ENCODE data around the gene ZNF580.

ZNF580 gene

DNA sequence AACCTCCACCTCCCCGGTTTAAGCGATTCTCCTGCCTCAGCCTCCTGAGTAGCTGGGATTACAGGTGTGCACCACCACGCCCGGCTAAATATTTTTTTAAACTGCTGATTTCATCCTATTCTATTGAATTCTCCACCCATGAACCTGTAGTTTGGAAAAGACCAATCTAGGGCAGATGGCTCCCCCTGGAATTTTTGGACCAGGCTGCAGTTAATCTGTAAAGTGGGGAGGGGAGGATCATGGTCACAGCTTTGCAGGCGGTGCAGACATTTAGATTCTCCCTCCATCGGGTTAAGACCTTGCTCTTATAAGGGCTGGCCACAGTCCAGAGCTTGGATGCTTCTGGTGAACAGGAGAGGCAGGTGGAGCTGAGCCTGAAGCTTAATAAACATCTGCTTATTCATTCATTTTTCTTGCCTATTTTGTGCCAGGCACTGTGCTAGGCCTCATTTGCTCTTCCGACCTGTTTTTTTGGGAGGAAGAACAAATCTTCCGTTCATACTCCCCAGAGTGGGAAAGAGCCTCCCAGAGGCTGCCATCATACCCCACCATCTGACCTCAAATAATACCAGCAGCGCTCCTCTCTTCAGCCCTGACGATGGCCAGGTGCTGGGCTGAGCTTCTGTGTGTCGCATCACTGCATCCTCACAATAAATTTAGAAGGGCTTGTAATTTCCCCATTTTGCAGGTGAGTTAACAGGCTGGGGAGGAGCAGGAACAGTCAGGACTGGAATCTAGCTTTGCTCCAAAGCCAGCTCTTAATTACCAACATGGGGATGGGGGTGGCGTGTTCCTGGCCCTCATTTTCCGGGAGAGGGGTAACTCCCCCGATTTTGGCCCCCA, 6.3 kb downstream of the ZNF580 start:
- no peaks in the 10 kb centered on the region for H3K9me3 ChIP-seq (ENCODE audit: control insufficient read depth, low read length)
- H3K27me3 ChIP-seq (ENCODE audit: control insufficient read depth, insufficient read depth, low read length) = no peaks in the 10 kb centered on the region
- H3K36me3 ChIP-seq (ENCODE audit: control insufficient read depth, insufficient read depth, low read length) = no peaks in the 10 kb centered on the region
- peaks cover 37% of the 10 kb centered on the region for H3K4me1 ChIP-seq (ENCODE audit: control insufficient read depth, insufficient read depth, low read length)
- peak overlapping the region; percentile 73 for H3K9ac ChIP-seq (ENCODE audit: low read length)
- peak overlapping the region; percentile 50 for H3K4me3 ChIP-seq (ENCODE audit: low read length)

DNA sequence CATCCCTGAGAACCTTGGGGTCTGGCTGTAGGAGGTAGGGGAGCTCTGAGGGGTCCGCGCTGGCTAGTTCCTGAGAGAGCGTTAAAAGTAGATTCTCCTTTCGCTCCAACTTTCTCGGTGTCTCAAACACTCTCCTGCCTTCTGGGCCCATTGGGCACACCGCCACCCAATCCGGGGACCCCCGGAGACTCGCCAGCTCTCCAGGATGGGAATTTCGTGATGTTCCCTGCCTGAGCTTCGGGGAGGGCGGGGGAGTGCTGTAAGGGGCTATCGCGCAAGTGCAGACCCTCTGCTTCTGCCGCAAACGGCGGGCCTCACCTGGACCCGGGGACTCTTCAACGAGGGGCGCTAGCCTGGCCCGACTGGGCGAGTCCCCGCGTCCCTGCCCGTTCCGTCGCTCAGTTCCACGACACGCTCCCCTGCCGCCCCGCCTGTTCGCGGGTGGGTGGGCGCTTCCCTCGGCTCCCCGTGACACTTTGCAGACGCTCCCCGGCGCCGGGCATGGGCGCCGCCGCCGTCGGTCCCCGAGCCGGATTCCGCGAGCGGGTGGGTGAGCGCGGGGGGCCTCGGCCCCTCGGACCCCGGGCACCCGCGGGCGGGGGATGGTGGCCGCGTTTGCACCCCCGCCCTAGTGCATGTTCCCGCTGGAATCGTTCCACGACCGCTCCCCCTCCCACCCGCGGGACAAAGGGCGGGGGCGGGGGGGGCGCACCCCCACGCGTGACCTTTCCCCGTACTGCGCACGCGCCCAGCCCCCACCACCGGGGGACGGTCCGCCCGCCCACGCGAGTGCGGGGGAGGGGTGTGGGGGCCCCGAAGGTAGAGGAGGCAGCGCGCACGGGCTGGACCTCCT, 7.2 kb downstream of the ZNF580 start, which contains the start of gene CCDC106:
Gene CCDC106, plus strand, starts transcription at position 481 of the 853 bp plus-strand sequence. CDS start 835 bp downstream, outside the sequence.
- Histone ChIP-seq H3K9me3 (ENCODE audit: control insufficient read depth, low read length) (no peaks in the 10 kb centered on the region), H3K4me3 (ENCODE audit: low read length) (peak within 1 kb of the TSS; percentile 50), H3K4me1 (ENCODE audit: control insufficient read depth, insufficient read depth, low read length) (peaks cover 29% of the 10 kb centered on the region), H3K27me3 (ENCODE audit: control insufficient read depth, insufficient read depth, low read length) (no peaks in the 10 kb centered on the region), H3K36me3 (ENCODE audit: control insufficient read depth, insufficient read depth, low read length) (no peaks in the 10 kb centered on the region), H3K9ac (ENCODE audit: low read length) (peak within 1 kb of the TSS; percentile 73)

DNA sequence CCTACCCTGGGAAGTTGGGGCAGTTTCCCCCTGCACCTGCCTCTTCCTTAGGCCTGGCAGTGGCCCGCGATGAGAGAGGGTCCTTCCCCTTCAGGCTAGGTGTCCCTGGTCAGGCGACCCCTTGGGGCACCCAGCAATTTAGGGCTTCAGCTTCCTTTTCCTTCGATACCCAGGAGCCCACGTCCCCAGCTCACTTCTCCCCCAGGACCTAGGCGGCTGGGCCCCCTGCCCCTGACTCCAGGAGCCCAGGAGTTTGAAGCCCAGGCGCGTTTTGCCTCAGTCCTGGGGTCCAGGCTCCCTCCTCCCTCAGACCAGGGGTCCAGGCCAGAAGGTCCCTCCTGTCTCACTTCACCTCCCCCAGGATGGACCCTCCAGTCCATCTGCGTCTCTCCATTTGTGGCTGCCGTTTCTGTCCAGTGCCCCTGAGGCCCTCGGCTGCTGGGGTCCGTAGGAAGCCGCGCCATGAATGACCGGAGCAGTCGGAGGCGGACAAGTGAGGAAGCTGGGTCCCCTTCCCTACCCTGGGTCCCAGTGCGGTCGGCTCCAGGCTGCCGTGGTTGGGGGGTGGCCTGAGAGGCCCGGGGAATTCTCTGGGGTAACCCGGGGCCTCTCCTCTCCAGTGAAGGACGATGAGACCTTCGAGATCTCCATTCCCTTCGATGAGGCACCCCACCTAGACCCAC, 7.9 kb downstream of the ZNF580 start:
- H3K9ac ChIP-seq (ENCODE audit: low read length) = peak overlapping the region; percentile 73
- H3K27me3 ChIP-seq (ENCODE audit: control insufficient read depth, insufficient read depth, low read length) = no peaks in the 10 kb centered on the region
- H3K9me3 ChIP-seq (ENCODE audit: control insufficient read depth, low read length) = no peaks in the 10 kb centered on the region
- peaks cover 26% of the 10 kb centered on the region for H3K4me1 ChIP-seq (ENCODE audit: control insufficient read depth, insufficient read depth, low read length)
- no peaks in the 10 kb centered on the region for H3K36me3 ChIP-seq (ENCODE audit: control insufficient read depth, insufficient read depth, low read length)
- peak overlapping the region; percentile 50 for H3K4me3 ChIP-seq (ENCODE audit: low read length)

DNA sequence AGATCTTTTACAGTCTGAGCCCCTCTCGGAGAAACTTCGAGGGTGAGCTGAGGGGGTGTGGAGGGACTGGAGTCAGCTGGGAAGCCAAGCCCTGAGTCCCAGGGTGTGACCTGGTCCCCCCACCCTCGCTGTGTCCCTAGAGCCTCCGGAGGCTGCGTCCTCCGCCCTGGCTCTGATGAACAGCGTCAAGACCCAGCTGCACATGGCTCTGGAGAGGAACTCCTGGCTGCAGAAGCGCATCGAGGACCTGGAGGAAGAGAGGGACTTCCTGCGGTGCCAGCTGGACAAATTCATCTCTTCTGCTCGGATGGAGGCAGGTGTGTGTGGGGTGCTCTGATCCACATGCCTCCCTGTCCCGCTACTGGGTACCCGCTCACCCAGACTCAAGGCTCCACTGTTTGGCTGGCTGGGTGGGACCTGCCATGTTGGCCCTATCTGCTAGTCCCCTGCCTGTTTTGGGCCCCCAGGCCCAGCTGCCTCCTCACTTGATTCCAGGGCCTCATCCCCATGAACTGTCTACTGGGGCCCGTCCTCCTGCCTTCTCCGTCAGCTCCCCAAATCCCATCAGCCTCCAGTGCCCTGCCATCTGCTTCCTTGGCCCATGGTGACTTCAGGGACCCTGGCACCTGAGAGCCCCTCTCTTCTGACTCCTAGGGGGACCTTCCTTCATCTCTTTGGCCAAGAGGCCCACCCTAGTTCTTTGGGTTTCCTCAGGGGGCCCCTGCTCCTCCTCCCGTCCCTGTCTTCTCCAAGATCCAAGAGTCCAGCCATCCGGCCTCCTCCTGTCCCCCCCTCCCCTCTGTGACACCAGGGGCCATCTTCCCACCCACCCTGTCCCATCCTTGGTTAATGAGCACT, 8.7 kb downstream of the ZNF580 start:
- Histone ChIP-seq H3K9ac (ENCODE audit: low read length) (no peak overlapping the region), H3K27me3 (ENCODE audit: control insufficient read depth, insufficient read depth, low read length) (no peaks in the 10 kb centered on the region), H3K36me3 (ENCODE audit: control insufficient read depth, insufficient read depth, low read length) (no peaks in the 10 kb centered on the region), H3K4me1 (ENCODE audit: control insufficient read depth, insufficient read depth, low read length) (peaks cover 19% of the 10 kb centered on the region), H3K9me3 (ENCODE audit: control insufficient read depth, low read length) (no peaks in the 10 kb centered on the region), H3K4me3 (ENCODE audit: low read length) (no peak overlapping the region)

DNA sequence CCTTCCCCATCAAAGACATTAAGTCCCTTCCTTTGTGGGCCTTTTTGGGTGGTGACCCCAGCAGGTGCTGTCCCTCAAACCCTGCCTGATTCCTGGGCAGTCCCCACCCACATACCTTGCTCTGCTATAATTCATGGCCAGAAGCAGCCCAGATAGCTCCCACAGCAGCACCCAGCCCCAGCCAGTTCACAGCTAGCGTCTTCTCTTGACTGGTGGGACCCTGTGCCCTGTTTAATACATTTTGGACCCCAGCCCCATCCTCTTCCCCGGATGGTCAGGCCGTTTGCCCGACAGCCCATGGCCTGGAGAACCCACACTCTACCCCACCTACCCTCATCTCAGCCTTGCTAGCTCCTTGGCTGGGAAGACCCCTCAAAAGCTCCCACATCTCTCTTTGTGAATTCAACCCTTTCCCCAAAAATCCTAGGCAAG, 9.3 kb downstream of the ZNF580 start:
- no peak overlapping the region for H3K4me3 ChIP-seq (ENCODE audit: low read length)
- no peaks in the 10 kb centered on the region for H3K36me3 ChIP-seq (ENCODE audit: control insufficient read depth, insufficient read depth, low read length)
- no peaks in the 10 kb centered on the region for H3K9me3 ChIP-seq (ENCODE audit: control insufficient read depth, low read length)
- no peaks in the 10 kb centered on the region for H3K27me3 ChIP-seq (ENCODE audit: control insufficient read depth, insufficient read depth, low read length)
- H3K4me1 ChIP-seq (ENCODE audit: control insufficient read depth, insufficient read depth, low read length) = peaks cover 16% of the 10 kb centered on the region
- no peak overlapping the region for H3K9ac ChIP-seq (ENCODE audit: low read length)

DNA sequence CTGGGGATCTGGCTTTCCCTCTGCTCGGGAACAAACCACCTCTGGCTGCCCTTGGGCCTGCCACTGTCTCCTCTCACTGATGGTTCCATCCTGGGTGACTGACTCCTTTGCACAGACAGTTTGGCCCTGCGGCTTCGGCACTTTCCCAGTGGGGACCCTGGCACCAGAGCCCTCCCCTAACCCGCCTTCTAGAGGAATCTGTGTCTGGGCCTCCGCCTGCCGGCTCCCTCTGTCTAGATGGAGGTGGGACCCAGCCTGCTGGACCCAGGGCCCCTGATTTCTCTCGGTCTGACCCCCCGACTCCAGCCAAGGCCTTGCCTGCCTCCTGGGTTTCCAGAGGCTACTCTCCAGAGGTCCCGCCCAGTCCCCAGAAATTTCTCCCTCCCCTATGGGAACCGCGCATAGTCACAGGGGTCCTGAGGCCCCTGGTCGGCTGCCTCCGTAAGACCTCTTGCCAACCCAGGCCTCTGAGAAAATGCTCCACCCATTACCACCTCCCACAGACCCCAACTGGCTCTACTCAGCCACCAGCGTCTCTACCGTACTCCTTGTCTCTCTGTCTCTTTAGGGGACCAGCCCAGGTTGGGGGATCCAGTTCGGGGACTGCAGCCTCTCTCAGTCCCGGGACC, 9.9 kb downstream of the ZNF580 start:
- H3K36me3 ChIP-seq (ENCODE audit: control insufficient read depth, insufficient read depth, low read length) = no peaks in the 10 kb centered on the region
- H3K27me3 ChIP-seq (ENCODE audit: control insufficient read depth, insufficient read depth, low read length) = no peaks in the 10 kb centered on the region
- H3K4me1 ChIP-seq (ENCODE audit: control insufficient read depth, insufficient read depth, low read length) = peaks cover 18% of the 10 kb centered on the region
- no peaks in the 10 kb centered on the region for H3K9me3 ChIP-seq (ENCODE audit: control insufficient read depth, low read length)
- H3K9ac ChIP-seq (ENCODE audit: low read length) = no peak overlapping the region
- H3K4me3 ChIP-seq (ENCODE audit: low read length) = no peak overlapping the region

DNA sequence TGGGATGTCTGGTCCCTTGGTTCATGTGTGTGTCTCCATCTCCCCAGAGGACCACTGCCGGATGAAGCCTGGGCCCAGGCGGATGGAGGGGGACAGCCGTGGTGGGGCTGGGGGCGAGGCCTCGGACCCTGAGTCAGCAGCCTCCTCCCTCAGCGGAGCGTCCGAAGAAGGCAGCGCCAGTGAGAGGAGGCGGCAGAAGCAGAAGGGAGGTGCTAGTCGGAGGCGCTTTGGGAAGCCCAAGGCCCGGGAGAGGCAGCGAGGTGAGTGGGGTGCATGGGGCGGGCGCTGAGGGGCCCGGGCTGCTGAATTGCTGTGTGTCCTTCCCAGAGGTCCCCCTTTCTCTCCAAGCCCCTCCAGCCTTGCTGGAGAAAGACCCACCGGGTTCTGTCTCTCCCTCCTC, 10.4 kb downstream of the ZNF580 start:
- H3K36me3 ChIP-seq (ENCODE audit: control insufficient read depth, insufficient read depth, low read length) = no peaks in the 10 kb centered on the region
- H3K27me3 ChIP-seq (ENCODE audit: control insufficient read depth, insufficient read depth, low read length) = no peaks in the 10 kb centered on the region
- H3K4me3 ChIP-seq (ENCODE audit: low read length) = no peak overlapping the region
- no peaks in the 10 kb centered on the region for H3K9me3 ChIP-seq (ENCODE audit: control insufficient read depth, low read length)
- no peak overlapping the region for H3K9ac ChIP-seq (ENCODE audit: low read length)
- H3K4me1 ChIP-seq (ENCODE audit: control insufficient read depth, insufficient read depth, low read length) = peaks cover 23% of the 10 kb centered on the region

DNA sequence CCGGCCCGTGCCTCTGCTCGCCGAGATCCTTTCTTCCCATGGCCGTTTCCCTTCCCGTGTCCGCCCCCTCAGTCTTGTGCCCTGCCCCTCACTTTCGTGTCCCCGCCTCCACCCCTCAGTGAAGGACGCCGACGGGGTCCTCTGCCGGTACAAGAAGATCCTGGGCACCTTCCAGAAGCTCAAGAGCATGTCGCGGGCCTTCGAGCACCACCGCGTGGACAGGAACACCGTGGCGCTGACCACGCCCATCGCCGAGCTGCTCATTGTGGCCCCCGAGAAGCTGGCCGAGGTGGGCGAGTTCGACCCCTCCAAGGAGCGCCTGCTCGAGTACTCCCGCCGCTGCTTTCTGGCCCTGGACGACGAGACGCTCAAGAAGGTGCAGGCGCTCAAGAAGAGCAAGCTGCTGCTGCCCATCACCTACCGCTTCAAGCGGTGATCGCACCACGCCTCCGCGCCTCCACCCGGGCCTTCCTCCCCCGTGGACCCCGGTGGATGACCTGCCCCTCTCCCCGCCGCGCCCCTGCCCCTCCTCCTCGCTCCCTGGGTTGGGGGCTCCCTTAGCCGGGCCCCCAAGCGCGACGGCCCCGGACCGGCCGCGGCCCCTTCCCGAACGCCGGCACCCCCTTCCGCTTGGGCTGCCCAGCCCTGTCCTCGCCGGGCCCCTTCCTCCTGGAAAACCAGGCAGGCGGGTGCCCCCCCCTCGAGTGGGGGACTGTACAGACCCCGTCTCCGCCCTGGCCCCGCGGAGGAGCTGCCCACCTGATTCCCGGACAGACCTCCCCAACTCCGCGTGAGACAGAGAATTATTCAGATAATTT, 11.7 kb downstream of the ZNF580 start:
- H3K4me3 ChIP-seq (ENCODE audit: low read length) = no peak overlapping the region
- no peaks in the 10 kb centered on the region for H3K27me3 ChIP-seq (ENCODE audit: control insufficient read depth, insufficient read depth, low read length)
- no peaks in the 10 kb centered on the region for H3K9me3 ChIP-seq (ENCODE audit: control insufficient read depth, low read length)
- H3K36me3 ChIP-seq (ENCODE audit: control insufficient read depth, insufficient read depth, low read length) = no peaks in the 10 kb centered on the region
- no peak overlapping the region for H3K9ac ChIP-seq (ENCODE audit: low read length)
- H3K4me1 ChIP-seq (ENCODE audit: control insufficient read depth, insufficient read depth, low read length) = peaks cover 30% of the 10 kb centered on the region

DNA sequence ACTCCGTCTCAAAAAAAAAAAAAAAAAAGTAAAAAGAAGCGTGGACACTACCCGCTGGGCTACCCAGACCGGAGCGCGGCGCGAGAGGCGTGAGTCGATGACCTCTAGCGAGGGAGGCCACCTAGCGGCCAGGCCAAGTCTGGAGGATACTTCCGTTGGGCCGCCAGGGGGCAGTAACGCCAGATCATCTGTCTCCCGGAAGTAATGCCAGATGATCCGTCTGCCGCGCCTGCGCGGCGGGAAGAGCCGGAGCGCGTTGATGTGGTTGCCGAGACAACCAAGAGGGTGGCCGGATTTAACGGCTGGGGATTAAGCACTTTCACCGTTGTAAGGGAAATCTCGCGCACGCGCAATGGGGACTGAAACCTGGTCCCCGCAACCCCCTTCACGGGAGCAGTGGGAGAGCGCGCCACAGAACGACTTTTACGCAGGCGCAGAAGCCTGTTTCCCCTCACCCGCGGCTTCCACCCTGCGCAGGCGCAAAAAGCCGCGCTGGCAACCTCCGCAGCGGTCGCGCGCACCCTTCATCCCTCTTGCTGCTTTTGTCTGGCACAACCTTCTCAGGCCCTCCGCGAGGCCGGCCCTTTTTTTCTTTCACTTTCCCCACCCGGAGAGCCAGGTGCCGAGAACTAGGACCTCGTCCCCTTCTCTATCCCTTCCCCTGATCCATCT, 13.0 kb downstream of the ZNF580 start:
- no peaks in the 10 kb centered on the region for H3K9me3 ChIP-seq (ENCODE audit: control insufficient read depth, low read length)
- no peaks in the 10 kb centered on the region for H3K27me3 ChIP-seq (ENCODE audit: control insufficient read depth, insufficient read depth, low read length)
- H3K9ac ChIP-seq (ENCODE audit: low read length) = peak overlapping the region; percentile 74
- H3K4me3 ChIP-seq (ENCODE audit: low read length) = peak overlapping the region; percentile 86
- no peaks in the 10 kb centered on the region for H3K36me3 ChIP-seq (ENCODE audit: control insufficient read depth, insufficient read depth, low read length)
- H3K4me1 ChIP-seq (ENCODE audit: control insufficient read depth, insufficient read depth, low read length) = peaks cover 34% of the 10 kb centered on the region

DNA sequence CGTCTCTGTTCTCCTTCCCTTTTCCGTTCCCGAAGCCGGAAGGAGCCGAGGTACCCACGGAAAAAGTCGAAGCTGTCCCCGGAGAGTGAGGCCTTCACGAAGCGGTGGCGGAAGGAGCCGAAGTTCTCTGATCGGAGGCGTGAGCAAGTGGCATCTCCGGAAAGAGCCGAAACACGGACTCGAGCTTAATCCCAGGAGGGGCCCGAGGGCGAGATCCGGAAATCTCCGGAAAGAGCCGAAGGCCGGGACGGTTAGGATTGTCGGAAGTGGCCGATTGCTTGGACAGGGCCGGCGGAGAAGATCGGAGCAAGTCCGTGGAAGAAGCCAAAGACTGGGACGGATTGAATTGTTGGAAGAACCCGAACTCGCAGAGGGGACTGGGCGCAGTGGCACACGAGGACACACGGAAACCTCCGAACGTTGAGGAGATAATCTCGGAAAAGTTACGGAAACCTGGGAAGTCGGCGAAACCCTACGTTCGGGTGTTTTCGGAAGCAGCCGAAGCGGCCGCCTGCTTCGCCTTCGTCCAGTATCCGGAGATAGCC, 13.6 kb downstream of the ZNF580 start:
- no peaks in the 10 kb centered on the region for H3K9me3 ChIP-seq (ENCODE audit: control insufficient read depth, low read length)
- H3K4me3 ChIP-seq (ENCODE audit: low read length) = peak overlapping the region; percentile 86
- H3K4me1 ChIP-seq (ENCODE audit: control insufficient read depth, insufficient read depth, low read length) = peaks cover 34% of the 10 kb centered on the region

More for the DNA sequence above, 13.6 kb downstream of the ZNF580 start:
- Histone ChIP-seq H3K9ac (ENCODE audit: low read length) (peak overlapping the region; percentile 74), H3K36me3 (ENCODE audit: control insufficient read depth, insufficient read depth, low read length) (no peaks in the 10 kb centered on the region), H3K27me3 (ENCODE audit: control insufficient read depth, insufficient read depth, low read length) (no peaks in the 10 kb centered on the region)

All from mucosa of stomach (tissue), 1 donor.